ENCODE data around the gene PTTG1IP.
A peak's percentile ranks its signal among the peaks of the same experiment; 100 is the strongest.

Gene PTTG1IP, protein sequence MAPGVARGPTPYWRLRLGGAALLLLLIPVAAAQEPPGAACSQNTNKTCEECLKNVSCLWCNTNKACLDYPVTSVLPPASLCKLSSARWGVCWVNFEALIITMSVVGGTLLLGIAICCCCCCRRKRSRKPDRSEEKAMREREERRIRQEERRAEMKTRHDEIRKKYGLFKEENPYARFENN

DNA sequence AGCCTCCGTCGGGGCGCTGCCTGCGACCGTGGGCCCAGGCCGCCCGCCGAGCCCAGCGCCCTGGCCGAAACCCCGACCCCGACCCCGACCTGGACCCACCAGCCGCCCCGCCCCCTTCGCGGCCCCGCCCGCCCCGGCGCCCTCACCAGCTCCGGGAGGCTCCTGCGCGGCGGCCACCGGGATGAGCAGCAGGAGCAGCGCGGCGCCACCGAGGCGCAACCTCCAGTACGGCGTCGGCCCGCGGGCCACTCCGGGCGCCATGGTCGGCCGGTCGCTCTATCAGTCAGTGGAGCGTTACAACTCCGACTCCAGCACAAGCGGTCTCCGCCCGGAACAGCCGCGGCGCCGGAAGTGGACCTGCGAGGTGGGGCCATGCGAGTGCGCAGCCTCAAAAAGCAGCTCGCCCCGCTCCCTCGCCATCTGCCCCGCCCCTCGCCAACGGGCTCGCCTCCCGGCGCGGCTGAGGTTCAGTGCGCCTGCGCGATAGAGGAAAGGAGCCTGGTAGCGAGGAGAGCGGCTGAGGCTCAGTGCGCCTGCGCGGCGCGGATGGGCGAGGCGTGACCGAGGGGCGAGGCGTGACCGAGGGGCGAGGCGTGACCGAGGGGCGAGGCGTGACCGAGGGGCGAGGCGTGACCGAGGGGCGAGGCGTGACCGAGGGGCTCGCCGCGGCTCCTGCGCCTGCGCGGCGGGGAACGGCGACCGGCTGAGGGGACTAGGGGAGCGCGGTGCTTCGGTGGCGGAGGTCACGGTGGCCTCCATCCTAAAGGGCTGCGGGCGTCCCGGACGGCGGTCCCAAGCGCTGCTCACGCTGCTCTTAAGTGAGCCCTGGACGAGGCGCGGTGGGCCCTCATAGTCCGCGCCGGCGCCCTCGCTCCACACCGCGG is at the start of gene PTTG1IP:
Gene PTTG1IP, minus strand, starts transcription at position 335 of the 884 bp plus-strand sequence. Its CDS starts 74 bp downstream, at position 261.
- peak within 1 kb of the TSS; percentile 82 for H3K9ac ChIP-seq (ENCODE audit: low read depth, low read length)
- H3K4me1 ChIP-seq (ENCODE audit: insufficient read depth, low read length), result peaks cover 28% of the 10 kb centered on the region
- H3K9me3 ChIP-seq (ENCODE audit: control insufficient read depth, insufficient read depth, low read length), result no peaks in the 10 kb centered on the region
- no peaks in the 10 kb centered on the region for H3K36me3 ChIP-seq (ENCODE audit: insufficient read depth, low read length)

DNA sequence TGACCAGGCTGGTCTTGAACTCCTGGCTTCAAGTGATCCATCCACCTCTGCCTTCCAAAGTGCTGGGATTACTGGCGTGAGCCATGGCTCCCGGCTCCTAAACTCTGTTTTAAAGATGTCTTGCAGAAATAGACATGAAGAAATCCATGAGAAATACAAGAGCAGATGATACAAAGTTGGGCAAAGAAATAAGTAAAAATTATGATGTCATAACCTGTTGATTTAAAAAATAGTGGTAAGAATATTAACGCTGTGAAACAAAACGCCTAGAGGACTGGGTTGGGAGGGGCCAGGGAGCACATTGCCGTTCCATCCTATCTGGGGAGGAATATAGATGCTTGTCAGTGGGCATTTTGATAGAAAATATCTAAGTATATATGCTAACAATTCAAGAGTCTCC is 48.4 kb upstream of the PTTG1IP start:
- H3K36me3 ChIP-seq (ENCODE audit: insufficient read depth, low read length), result no peaks in the 10 kb centered on the region
- peaks cover 12% of the 10 kb centered on the region; the same call in 1 of the 2 replicates for H3K4me1 ChIP-seq (ENCODE audit: insufficient read depth, low read length)
- no peak overlapping the region for H3K9ac ChIP-seq (ENCODE audit: low read depth, low read length)

DNA sequence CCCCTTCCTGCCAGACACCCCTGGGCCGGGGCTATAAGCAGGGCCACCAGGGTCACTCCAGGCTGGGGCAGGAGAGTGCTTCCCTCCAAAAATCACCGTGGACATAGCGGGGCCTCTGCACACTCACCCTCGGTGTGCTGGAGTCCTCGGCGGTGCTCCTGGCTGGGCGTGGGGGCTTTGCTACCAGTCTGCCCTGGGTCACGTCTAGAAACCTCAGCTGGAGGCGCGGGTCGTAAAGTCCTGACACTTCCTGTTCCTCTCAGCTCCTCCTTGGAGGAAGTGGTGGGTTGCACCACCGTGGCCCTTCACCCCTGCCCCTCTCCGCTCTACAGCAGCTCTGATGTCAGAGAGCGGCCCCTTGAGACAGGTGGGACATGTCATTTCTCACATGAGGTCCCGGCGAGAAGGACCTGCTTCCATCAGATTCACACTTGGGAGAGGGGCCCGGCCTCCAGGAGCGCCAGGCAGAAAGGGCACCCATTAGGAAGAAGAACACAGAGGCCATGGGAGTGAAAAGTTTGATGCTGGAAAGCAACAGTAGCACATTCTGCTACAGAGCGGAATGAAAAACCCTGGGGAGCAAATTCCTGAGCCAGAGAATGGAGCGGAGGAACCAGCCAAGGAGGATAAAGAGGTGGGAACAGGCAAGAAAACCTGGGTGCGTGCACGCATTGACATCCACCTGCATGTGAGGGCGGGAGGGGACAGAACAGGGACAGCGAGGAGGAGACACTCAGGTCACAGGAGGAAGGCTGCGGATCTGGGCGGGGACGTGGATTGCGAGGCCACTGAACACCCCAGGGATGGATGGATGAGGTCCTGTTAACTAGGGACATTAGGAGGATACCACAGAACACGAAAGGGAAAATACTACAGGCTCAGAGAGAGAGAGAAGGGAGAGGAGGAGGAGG is 47.5 kb upstream of the PTTG1IP start, which contains the start of gene ITGB2:
Gene ITGB2, minus strand, starts transcription at position 206 of the 911 bp plus-strand sequence. CDS start 10,117 bp downstream, outside the sequence.
- Histone ChIP-seq H3K4me1 (ENCODE audit: insufficient read depth, low read length) (peaks cover 6% of the 10 kb centered on the region; the same call in 1 of the 2 replicates), H3K9me3 (ENCODE audit: control insufficient read depth, insufficient read depth, low read length) (no peaks in the 10 kb centered on the region), H3K36me3 (ENCODE audit: insufficient read depth, low read length) (no peaks in the 10 kb centered on the region), H3K9ac (ENCODE audit: low read depth, low read length) (0 out of 2 replicates have a peak within 1 kb of the TSS, but pooled peaks have one; percentile 9)

More for the DNA sequence above, 48.4 kb upstream of the PTTG1IP start:
- H3K9me3 ChIP-seq (ENCODE audit: control insufficient read depth, insufficient read depth, low read length), result no peaks in the 10 kb centered on the region

DNA sequence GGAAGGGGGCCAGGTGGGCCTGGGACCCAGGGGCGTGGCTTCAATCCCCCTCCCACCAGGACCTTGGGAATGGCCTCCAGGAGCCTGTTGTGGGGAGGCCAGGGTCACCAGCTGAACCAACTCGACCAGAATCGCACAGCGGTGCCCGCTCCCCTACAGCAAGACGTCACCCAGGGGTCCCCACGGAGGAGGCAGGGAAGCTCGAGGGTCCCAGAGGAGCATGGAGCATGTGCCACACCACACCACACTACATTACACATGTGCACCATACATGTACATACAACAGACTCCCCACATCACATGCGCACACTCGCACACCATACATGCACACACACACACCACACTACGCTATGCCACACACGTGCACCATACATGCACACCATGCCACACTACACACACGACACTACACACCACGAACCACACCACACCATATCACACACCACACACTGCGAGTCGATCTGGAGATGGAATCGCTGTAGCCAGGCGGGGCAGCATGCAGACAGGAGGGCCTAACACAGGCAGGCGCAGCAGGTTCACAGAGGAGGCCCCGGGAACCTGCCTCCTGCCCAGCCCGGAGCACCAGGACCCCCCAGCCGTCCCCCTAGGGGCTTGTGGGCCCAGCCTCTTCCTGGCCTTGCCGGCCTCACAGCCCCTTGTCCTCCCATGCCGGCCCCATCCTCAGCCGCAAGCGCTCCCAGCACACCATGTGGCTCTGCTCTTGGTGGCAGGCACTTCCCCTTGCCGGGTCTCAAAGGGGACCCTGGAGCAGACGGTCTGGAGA is 46.6 kb upstream of the PTTG1IP start:
- Histone ChIP-seq H3K36me3 (ENCODE audit: insufficient read depth, low read length) (no peaks in the 10 kb centered on the region), H3K9ac (ENCODE audit: low read depth, low read length) (0 out of 2 replicates have a peak overlapping the region, but pooled peaks have one; percentile 9), H3K4me1 (ENCODE audit: insufficient read depth, low read length) (peaks cover 6% of the 10 kb centered on the region; the same call in 1 of the 2 replicates), H3K9me3 (ENCODE audit: control insufficient read depth, insufficient read depth, low read length) (no peaks in the 10 kb centered on the region)

DNA sequence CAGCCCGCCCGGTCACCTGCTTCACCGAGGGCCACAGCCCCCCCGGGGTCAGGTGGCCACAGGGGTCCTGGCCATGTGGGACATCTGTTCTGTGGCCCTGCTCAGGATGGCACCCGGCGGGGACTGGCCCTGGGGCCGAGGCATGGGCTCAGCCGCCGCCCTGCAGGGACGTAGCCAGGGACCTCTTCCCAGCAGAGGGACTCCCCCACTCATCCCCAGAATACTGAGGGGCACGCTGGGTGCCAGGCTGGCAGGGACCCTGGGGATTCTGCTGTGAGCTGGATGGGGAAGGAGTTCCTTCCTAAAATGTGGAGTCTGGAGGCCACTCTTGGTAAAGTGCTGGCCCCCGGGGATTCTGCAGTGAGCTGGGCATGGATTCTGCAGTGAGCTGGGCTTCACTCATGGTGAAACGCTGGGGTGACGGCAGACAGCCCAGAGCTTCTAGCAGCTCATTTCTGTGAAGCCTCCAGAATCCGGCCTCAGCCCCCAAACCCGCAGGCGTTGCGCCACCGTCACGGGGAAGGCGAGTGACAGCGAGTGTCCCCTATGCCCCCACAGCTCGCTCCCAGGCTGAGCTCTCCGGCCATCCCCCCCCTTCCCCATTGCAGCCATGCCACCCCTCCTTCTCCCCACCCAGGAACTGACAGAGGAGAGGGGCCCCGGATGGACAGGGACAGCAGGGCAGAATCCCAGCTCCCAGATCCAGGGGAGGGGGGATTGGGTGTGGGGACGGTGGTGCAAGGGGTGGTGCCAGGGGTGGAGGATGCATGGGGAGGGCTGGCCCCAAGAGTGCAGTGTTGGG is 45.8 kb upstream of the PTTG1IP start:
- H3K9me3 ChIP-seq (ENCODE audit: control insufficient read depth, insufficient read depth, low read length), result no peaks in the 10 kb centered on the region
- no peaks in the 10 kb centered on the region for H3K36me3 ChIP-seq (ENCODE audit: insufficient read depth, low read length)
- H3K4me1 ChIP-seq (ENCODE audit: insufficient read depth, low read length), result peaks cover 12% of the 10 kb centered on the region; the same call in 1 of the 2 replicates
- H3K9ac ChIP-seq (ENCODE audit: low read depth, low read length), result peak overlapping the region; percentile 34; the same call in 1 of the 2 replicates

DNA sequence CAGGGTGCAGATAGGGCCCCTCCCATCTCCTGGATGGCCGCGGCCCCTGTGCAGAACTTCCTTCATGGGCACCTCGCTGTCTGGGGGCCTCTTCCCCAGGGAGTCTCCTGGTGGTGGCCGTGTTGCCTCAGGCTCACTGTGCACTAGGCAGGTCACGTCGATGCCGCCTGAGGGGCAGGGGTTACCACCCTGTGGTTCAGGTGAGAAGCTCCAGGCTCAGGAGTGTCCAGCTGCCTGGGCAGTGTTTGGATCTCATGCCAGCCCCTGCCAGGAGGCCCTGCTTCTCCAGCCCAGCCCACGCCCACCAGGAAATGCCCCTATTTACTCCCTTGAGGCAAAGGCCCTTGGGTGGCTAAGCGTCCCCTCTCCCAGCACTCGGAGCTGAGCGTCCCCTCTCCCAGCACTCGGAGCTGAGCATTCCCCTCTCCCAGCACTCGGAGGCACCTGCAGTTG is 45.1 kb upstream of the PTTG1IP start:
- H3K9me3 ChIP-seq (ENCODE audit: control insufficient read depth, insufficient read depth, low read length), result no peaks in the 10 kb centered on the region
- peaks cover 14% of the 10 kb centered on the region; the same call in 1 of the 2 replicates for H3K4me1 ChIP-seq (ENCODE audit: insufficient read depth, low read length)
- peak overlapping the region; percentile 34; the same call in 1 of the 2 replicates for H3K9ac ChIP-seq (ENCODE audit: low read depth, low read length)
- no peaks in the 10 kb centered on the region for H3K36me3 ChIP-seq (ENCODE audit: insufficient read depth, low read length)

DNA sequence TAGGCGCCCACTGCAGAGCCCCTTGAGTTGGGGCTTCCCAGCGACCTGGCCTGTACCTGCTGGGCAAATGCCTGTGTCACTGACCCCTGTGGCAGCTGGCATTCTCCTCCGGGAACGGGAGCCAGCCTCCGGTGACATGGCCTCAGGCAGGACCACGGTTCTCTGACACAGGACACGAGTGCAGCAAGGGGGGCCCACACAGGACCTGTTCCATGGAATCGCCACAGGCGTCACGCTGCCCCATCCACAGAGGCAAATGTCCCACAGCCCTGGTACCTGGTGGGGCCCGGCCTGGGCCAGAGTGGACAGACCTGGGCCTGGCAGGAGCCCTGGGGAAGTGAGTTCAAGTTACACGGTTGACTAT is 44.6 kb upstream of the PTTG1IP start:
- peaks cover 14% of the 10 kb centered on the region; the same call in 1 of the 2 replicates for H3K4me1 ChIP-seq (ENCODE audit: insufficient read depth, low read length)
- no peak overlapping the region for H3K9ac ChIP-seq (ENCODE audit: low read depth, low read length)
- H3K9me3 ChIP-seq (ENCODE audit: control insufficient read depth, insufficient read depth, low read length), result no peaks in the 10 kb centered on the region
- H3K36me3 ChIP-seq (ENCODE audit: insufficient read depth, low read length), result no peaks in the 10 kb centered on the region

DNA sequence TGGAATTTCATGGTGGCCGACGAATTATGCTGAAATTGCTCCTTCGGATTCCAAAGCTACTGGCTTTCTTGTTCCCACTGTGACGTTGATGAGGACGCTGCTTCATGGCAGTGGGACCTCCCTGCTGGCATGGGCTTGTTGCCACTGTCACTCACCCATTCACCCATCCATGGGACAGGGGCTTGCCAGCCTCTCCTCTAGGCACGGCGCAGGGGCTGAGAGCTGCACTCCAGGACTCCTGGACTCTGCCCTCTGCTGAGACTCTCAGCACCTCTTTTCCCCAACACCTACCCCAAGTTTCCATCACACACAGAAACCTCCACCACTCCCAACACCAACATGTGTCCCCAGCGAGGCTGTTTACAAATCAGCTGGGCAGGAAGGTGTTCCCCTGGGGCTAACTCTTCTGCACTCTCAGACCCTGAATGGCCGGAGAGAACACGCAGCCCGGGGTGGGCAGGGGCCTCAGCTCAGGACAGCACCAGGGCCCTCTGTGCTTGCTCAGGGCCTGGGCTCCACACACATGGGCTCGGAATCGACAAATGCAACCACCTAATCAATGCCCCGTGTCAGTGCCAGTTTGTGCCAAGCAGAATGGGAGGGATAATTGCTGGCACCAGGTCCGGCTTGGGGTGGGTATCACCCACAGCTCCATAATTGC is 44.1 kb upstream of the PTTG1IP start:
- Histone ChIP-seq H3K4me1 (ENCODE audit: insufficient read depth, low read length) (peaks cover 14% of the 10 kb centered on the region; the same call in 1 of the 2 replicates), H3K9me3 (ENCODE audit: control insufficient read depth, insufficient read depth, low read length) (no peaks in the 10 kb centered on the region), H3K9ac (ENCODE audit: low read depth, low read length) (no peak overlapping the region), H3K36me3 (ENCODE audit: insufficient read depth, low read length) (no peaks in the 10 kb centered on the region)

DNA sequence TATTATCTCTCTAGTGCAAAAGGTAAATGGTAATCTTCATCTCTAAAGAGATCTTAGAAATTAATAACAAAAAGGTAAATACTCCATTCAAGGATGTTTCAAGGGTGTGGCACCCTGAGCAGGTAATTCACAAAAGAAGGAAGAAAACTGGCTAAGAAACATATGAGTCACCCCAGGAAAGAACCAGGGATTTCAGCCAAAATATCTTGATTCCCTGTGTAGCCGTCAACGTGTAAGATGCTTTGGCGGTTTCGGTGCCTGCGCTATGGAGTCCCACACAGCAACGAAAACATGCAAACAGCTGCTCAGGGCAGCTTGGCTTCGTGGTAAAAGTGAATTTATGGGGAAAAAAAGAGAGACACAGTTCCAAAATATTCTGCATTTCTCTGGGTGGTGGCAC is 43.5 kb upstream of the PTTG1IP start:
- no peak overlapping the region for H3K9ac ChIP-seq (ENCODE audit: low read depth, low read length)
- H3K4me1 ChIP-seq (ENCODE audit: insufficient read depth, low read length), result peaks cover 14% of the 10 kb centered on the region; the same call in 1 of the 2 replicates

DNA sequence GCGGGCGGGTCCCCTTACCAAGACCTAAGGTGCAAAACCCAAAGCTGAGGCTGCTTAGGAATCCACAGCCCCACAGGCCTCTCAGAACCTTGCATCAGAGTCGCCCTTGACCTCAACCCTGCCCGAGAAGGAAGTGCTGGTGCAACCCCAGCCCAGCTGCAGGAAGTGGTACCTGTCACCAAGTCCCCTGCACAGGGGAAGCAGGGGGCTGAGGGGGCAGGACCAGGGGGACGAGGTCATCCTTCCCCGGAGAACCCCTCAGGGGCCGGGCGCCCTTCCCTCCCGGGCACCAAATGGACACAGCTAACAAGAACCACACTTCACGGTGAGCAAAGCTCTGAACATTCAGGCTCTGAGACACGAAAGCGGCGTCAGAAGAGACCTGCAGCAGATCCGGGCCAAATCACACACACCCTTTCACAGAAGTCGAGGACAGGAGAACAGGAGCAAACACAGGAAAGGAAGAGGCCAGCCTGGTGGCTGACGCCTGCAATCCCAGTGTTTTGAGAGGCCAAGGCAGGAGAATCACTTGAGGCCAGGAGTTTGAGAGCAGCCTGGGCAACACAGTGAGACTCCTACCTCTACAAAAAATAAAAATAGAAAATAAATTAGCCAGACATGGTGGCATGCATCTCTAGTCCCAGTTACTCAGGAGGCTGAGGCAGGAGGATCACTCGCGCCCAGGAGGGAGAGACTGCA is 40.8 kb upstream of the PTTG1IP start:
- no peak overlapping the region for H3K9ac ChIP-seq (ENCODE audit: low read depth, low read length)
- H3K4me1 ChIP-seq (ENCODE audit: insufficient read depth, low read length), result peaks cover 7% of the 10 kb centered on the region; the same call in 1 of the 2 replicates
- H3K9me3 ChIP-seq (ENCODE audit: control insufficient read depth, insufficient read depth, low read length), result no peaks in the 10 kb centered on the region
- H3K36me3 ChIP-seq (ENCODE audit: insufficient read depth, low read length), result no peaks in the 10 kb centered on the region

More for the DNA sequence above, 43.5 kb upstream of the PTTG1IP start:
- Histone ChIP-seq H3K9me3 (ENCODE audit: control insufficient read depth, insufficient read depth, low read length) (no peaks in the 10 kb centered on the region), H3K36me3 (ENCODE audit: insufficient read depth, low read length) (no peaks in the 10 kb centered on the region)

DNA sequence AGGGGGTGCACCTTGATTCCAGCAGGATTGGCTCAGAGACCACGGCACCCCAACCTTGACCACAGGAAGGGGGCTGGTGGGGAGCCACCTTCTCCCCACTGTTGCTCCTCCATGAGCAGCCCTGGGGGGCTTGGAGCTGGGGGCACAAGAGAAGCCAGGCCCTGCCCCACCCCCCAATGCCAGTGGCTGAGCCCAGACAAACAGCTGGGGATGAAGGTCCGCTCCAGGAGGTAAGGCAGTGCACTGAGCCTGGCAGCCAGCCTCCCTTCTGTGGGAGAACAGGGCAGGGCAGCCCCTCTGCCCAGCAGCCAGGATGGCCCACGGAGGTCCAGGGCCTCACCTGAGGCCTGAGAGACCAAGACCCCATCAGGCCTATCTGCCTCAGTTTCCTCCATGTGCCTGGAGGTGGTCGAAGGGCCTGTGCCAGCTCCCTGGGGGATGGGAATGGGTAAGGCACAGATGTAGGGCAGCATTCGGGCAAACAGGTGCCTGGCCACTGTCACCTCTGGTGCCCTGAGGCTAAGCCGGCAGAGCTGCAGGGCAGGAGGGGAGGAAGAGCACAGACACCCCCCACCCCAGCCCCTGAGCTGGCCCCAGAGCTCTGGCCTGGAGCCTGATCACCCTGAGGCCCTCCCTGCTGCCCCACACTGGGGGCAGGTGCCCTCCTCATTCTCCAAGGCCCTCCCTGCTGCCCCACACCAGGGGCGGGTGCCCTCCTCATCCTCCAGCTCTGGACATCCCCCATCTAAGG is 40.1 kb upstream of the PTTG1IP start:
- no peak overlapping the region for H3K9ac ChIP-seq (ENCODE audit: low read depth, low read length)
- peaks cover 7% of the 10 kb centered on the region; the same call in 1 of the 2 replicates for H3K4me1 ChIP-seq (ENCODE audit: insufficient read depth, low read length)
- H3K9me3 ChIP-seq (ENCODE audit: control insufficient read depth, insufficient read depth, low read length), result no peaks in the 10 kb centered on the region
- H3K36me3 ChIP-seq (ENCODE audit: insufficient read depth, low read length), result no peaks in the 10 kb centered on the region

Data from ES-I3 (cell line).